Fibroblast of lung (primary cell): ENCODE data around the gene TMEM163. TPM values are rescaled to one million over a fixed set of nuclear protein-coding genes. Genes with fewer than 3 reads are reported as not detected.

Experiments used
- DNase-seq, 2 donors: peaks; one replicate each; pipeline versions ENCODE4 v3.0.0 to v3.0.0-alpha.2; 2010; ENCODE audit warnings: low read depth in 2 of 2
- H2AFZ ChIP-seq: 2 replicates; pipeline ENCODE4 v1.5.1; 2012; ENCODE audit warnings: low read length, control low read depth, inconsistent platforms
- H3K27ac ChIP-seq: 2 replicates; pipeline ENCODE4 v1.5.1; 2011; ENCODE audit warnings: low read length, control low read depth; ENCODE audit not compliant: insufficient read depth
- H3K27me3 ChIP-seq: 2 replicates; pipeline ENCODE4 v1.5.1; 2011; ENCODE audit warnings: mild to moderate bottlenecking, low read length; ENCODE audit not compliant: control insufficient read depth, insufficient read depth
- H3K36me3 ChIP-seq: 2 replicates; pipeline ENCODE4 v1.5.1; 2011; ENCODE audit warnings: low read length; ENCODE audit not compliant: control insufficient read depth, insufficient read depth
- H3K4me1 ChIP-seq: 2 replicates; pipeline ENCODE4 v1.5.1; 2011; ENCODE audit warnings: low read length; ENCODE audit not compliant: control insufficient read depth, insufficient read depth; ENCODE audit errors: extremely low read depth
- H3K4me2 ChIP-seq: 2 replicates; pipeline ENCODE4 v1.5.1; 2011; ENCODE audit warnings: low read length, control low read depth; ENCODE audit not compliant: insufficient read depth; ENCODE audit errors: extremely low read depth
- H3K4me3 ChIP-seq, 4 experiments: fragments of 200-600 bp in 1 of 4; sonication (generic) in 1 of 4; replicated peaks in 1 of 4; 2 replicates each; pipeline ENCODE4 v1.5.1; 2011 to 2016; ENCODE audit warnings: low read length in 4 of 4, low read depth in 3 of 4, mild to moderate bottlenecking in 3 of 4, control low read depth in 2 of 4, inconsistent platforms in 1 of 4, mixed read lengths in 1 of 4; ENCODE audit not compliant: insufficient read depth in 1 of 4; ENCODE audit errors: control extremely low read depth in 1 of 4
- H3K79me2 ChIP-seq: 2 replicates; pipeline ENCODE4 v1.5.1; 2012; ENCODE audit warnings: mild to moderate bottlenecking, low read length, inconsistent platforms; ENCODE audit not compliant: control insufficient read depth, insufficient read depth
- H3K9ac ChIP-seq: 2 replicates; pipeline ENCODE4 v1.5.1; 2011; ENCODE audit warnings: mild to moderate bottlenecking, low read length, control low read depth; ENCODE audit not compliant: insufficient read depth
- H3K9me3 ChIP-seq: 2 replicates; pipeline ENCODE4 v1.5.1; 2012; ENCODE audit warnings: low read depth, low read length; ENCODE audit not compliant: control insufficient read depth, insufficient read depth
- H4K20me1 ChIP-seq: 2 replicates; pipeline ENCODE4 v1.5.1; 2011; ENCODE audit warnings: low read length; ENCODE audit not compliant: control insufficient read depth, insufficient read depth; ENCODE audit errors: extremely low read depth
- CTCF ChIP-seq, 2 donors: IDR thresholded peaks in 1 of 2; conservative IDR thresholded peaks in 1 of 2; 1 replicate in 1 of 2; 2 replicates in 1 of 2; pipeline ENCODE4 v1.5.1; 2011 to 2012; ENCODE audit warnings: low read length in 2 of 2, control low read depth in 1 of 2, inconsistent platforms in 1 of 2, low read depth in 1 of 2, mild to moderate bottlenecking in 1 of 2
- EZH2 ChIP-seq: IDR thresholded peaks from 2 replicates; pipeline ENCODE4 v1.5.1; 2012; ENCODE audit warnings: low read length, control low read depth, mild to moderate bottlenecking; ENCODE audit errors: missing control alignments
- polyA plus RNA-seq, 2 donors: library from polyadenylated mRNA; depleted of rRNA in 1 of 2; stranded (reverse) in 1 of 2; unstranded in 1 of 2; fragments of >200 nt; gene quantifications; 2 replicates each; pipeline ENCODE4 v1.2.1, GENCODE V29; 2011 to 2012; ENCODE audit warnings: missing spikeins in 1 of 2
- total RNA-seq: library from RNA; depleted of rRNA; stranded (reverse); fragments of >200 nt; gene quantifications from 2 replicates; pipeline ENCODE4 v1.2.1, GENCODE V29; 2014

Gene TMEM163
- total and polyA plus RNA-seq, 2 donors (not counting 1 experiment from before 2014, with no cell fraction given): under 0.01 to 0.03 TPM

- Histone ChIP-seq H4K20me1 (no peaks in the 10 kb centered on the region), H3K4me3 (no peak overlapping the region), H2AFZ (no peak overlapping the region), H3K4me1 (peaks cover 3% of the 10 kb centered on the region), H3K79me2 (no peaks in the 10 kb centered on the region), H3K36me3 (peaks cover 13% of the 10 kb centered on the region), H3K9ac (no peak overlapping the region), H3K27ac (no peak overlapping the region), H3K27me3 (no peaks in the 10 kb centered on the region), H3K4me2 (no peak overlapping the region), H3K9me3 (no peaks in the 10 kb centered on the region)
- TF ChIP-seq EZH2: no peak
- TF ChIP-seq CTCF (conservative IDR thresholded peaks at IDR 0.05 in 1 of 2, IDR thresholded peaks at IDR 0.05 in 1 of 2; ENCODE audit: low read depth in 1 of 2, low read length in 2 of 2): no peak
- DNase-seq: no peak
Measured at GRCh38 chr2:134426721-134427120, 292.1 kb downstream of the TMEM163 start.

- TF ChIP-seq EZH2 (no peak), CTCF (conservative IDR thresholded peaks at IDR 0.05 in 1 of 2, IDR thresholded peaks at IDR 0.05 in 1 of 2; ENCODE audit: low read depth in 1 of 2, low read length in 2 of 2) (no peak)
- Histone ChIP-seq H3K9me3 (no peaks in the 10 kb centered on the region), H3K4me2 (no peak overlapping the region), H3K9ac (no peak overlapping the region), H3K27ac (no peak overlapping the region), H3K4me3 (no peak overlapping the region), H2AFZ (no peak overlapping the region), H3K79me2 (no peaks in the 10 kb centered on the region), H3K27me3 (no peaks in the 10 kb centered on the region), H3K36me3 (peaks cover 13% of the 10 kb centered on the region), H4K20me1 (no peaks in the 10 kb centered on the region), H3K4me1 (peaks cover under 1% of the 10 kb centered on the region)
- DNase-seq: no peak
Measured at GRCh38 chr2:134425724-134426496, 292.9 kb downstream of the TMEM163 start.

- Histone ChIP-seq H3K9me3 (no peaks in the 10 kb centered on the region), H3K4me3 (no peak overlapping the region), H3K36me3 (peaks cover 2% of the 10 kb centered on the region), H3K27me3 (no peaks in the 10 kb centered on the region), H3K9ac (no peak overlapping the region), H3K27ac (no peak overlapping the region), H4K20me1 (no peaks in the 10 kb centered on the region), H2AFZ (no peak overlapping the region), H3K79me2 (no peaks in the 10 kb centered on the region), H3K4me1 (peaks cover 2% of the 10 kb centered on the region), H3K4me2 (no peak overlapping the region)
- DNase-seq: no peak
- TF ChIP-seq CTCF (conservative IDR thresholded peaks at IDR 0.05 in 1 of 2, IDR thresholded peaks at IDR 0.05 in 1 of 2; ENCODE audit: low read depth in 1 of 2, low read length in 2 of 2) (no peak), EZH2 (no peak)
Measured at GRCh38 chr2:134421556-134422328, 297.1 kb downstream of the TMEM163 start.
